ENCODE data around the gene SVOPL. TPM values are rescaled to one million over a fixed set of nuclear protein-coding genes. Genes with fewer than 3 reads are reported as not detected.

The SVOPL gene
- total RNA-seq, 1 experiment from 2014 or later = 1.1 TPM

- H3K4me2 ChIP-seq (ENCODE audit: insufficient read depth, insufficient read length, low read length) = no peak overlapping the region
- no peaks in the 10 kb centered on the region for H3K79me1 ChIP-seq (ENCODE audit: insufficient read depth, low read depth, low read length, poor library complexity, severe bottlenecking)
- TF ChIP-seq, protein P1, sequence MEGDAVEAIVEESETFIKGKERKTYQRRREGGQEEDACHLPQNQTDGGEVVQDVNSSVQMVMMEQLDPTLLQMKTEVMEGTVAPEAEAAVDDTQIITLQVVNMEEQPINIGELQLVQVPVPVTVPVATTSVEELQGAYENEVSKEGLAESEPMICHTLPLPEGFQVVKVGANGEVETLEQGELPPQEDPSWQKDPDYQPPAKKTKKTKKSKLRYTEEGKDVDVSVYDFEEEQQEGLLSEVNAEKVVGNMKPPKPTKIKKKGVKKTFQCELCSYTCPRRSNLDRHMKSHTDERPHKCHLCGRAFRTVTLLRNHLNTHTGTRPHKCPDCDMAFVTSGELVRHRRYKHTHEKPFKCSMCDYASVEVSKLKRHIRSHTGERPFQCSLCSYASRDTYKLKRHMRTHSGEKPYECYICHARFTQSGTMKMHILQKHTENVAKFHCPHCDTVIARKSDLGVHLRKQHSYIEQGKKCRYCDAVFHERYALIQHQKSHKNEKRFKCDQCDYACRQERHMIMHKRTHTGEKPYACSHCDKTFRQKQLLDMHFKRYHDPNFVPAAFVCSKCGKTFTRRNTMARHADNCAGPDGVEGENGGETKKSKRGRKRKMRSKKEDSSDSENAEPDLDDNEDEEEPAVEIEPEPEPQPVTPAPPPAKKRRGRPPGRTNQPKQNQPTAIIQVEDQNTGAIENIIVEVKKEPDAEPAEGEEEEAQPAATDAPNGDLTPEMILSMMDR (conservative IDR thresholded peaks at IDR 0.05) = no peak
- no peaks in the 10 kb centered on the region for H3K27me3 Mint-ChIP-seq (ENCODE audit: low read depth)
- H3K56ac ChIP-seq (ENCODE audit: insufficient read length, low read depth, low read length) = no peak overlapping the region
- H3K23ac ChIP-seq (ENCODE audit: insufficient read length, low read depth, low read length) = no peak overlapping the region
- H3K36me3 Mint-ChIP-seq (ENCODE audit: insufficient read depth in 1 of 3, low read depth in 3 of 3) = peaks cover 0 to 17% (median 9%) of the 10 kb centered on the region in 3 experiments; a peak in 6 of 7 replicates
- no peak overlapping the region for H4K91ac ChIP-seq (ENCODE audit: insufficient read length, low read depth, low read length)
- H3T11ph ChIP-seq (ENCODE audit: low read length) = no peak overlapping the region
- no peaks in the 10 kb centered on the region for H3K27me3 ChIP-seq (ENCODE audit: insufficient read depth, low read length)
- no peak overlapping the region for H2BK120ac ChIP-seq (ENCODE audit: low read depth, low read length, poor library complexity, severe bottlenecking)
- WGBS (ENCODE audit: extremely low coverage, insufficient read length, low lambda C conversion rate) = no CpG with 5 or more reads among the region's 4 CpGs
- H3K9ac ChIP-seq (ENCODE audit: extremely low read depth, insufficient read length, low read length) = no peak overlapping the region
- peaks cover 74 to 81% of the 10 kb centered on the region in 2 experiments for H3K4me1 Mint-ChIP-seq
- H2AK5ac ChIP-seq (ENCODE audit: insufficient read length, low read length) = no peak overlapping the region
- no peaks in the 10 kb centered on the region for H3K79me2 ChIP-seq (ENCODE audit: insufficient read depth, low read length)
- no peak for DNase-seq
- H3K14ac ChIP-seq (ENCODE audit: insufficient read depth, low read length) = no peak overlapping the region
- no peak overlapping the region for H3K18ac ChIP-seq (ENCODE audit: insufficient read length, low read depth, low read length)
- H4K8ac ChIP-seq (replicated peaks; ENCODE audit: insufficient read length, low read depth, low read length) = no peak overlapping the region
- no peak overlapping the region for H2BK15ac ChIP-seq (ENCODE audit: low read depth, low read length)
- no peaks in the 10 kb centered on the region for H4K20me1 ChIP-seq (ENCODE audit: control insufficient read depth, insufficient read depth, insufficient read length)
- H3K4me1 ChIP-seq (ENCODE audit: insufficient read depth, low read length) = peaks cover 17% of the 10 kb centered on the region; the same call in 1 of the 2 replicates
- H2BK20ac ChIP-seq (ENCODE audit: low read depth, low read length, poor library complexity, severe bottlenecking) = no peak overlapping the region
- H3K27ac Mint-ChIP-seq = peak overlapping the region in 2 of 3 experiments; percentile 71 to 87; a peak in 2 of 7 replicates
- no peak overlapping the region for H2AFZ ChIP-seq (ENCODE audit: low read length)
- no peak overlapping the region for H4K5ac ChIP-seq (ENCODE audit: insufficient read length, low read depth, low read length)
- peaks cover 3% of the 10 kb centered on the region for H3K23me2 ChIP-seq (ENCODE audit: insufficient read length, low read depth, low read length, poor library complexity, severe bottlenecking)
- no peaks in the 10 kb centered on the region for H3K9me3 ChIP-seq (ENCODE audit: control insufficient read depth, low read depth, low read length)
- no peak overlapping the region for H2BK5ac ChIP-seq (ENCODE audit: insufficient read length, low read length)
- no peak overlapping the region for H3K4ac ChIP-seq (ENCODE audit: low read depth, low read length)
- H3K9me3 Mint-ChIP-seq = peaks cover 11 to 16% of the 10 kb centered on the region in 2 experiments
- H3K4me3 Mint-ChIP-seq = peak overlapping the region; percentile 52 to 75
- H3K27ac ChIP-seq (ENCODE audit: insufficient read length, low read depth, low read length) = no peak overlapping the region
- no peak overlapping the region for H2BK12ac ChIP-seq (ENCODE audit: insufficient read length, low read depth, low read length)
Observed at GRCh38 chr7:138665249-138665648, 35.9 kb downstream of the SVOPL start.
